Measurements from ENCODE around the gene CARM1.

GRCh38 chr19:10835089-10835753 lies 36.1 kb upstream of the CARM1 start:
- no peak; the same call in 1 of the 2 replicates for TF ChIP-seq GATA2 (IDR thresholded peaks at IDR 0.05; ENCODE audit: low read depth, low read length)
- no peak for TF ChIP-seq GATA3 (IDR thresholded peaks at IDR 0.05; ENCODE audit: low read depth, low read length)
